Endometrial microvascular endothelial cells (primary cell): ENCODE results near the gene ACO2. TPM values are rescaled to one million over a fixed set of nuclear protein-coding genes. Genes with fewer than 3 reads are reported as not detected.

ENCODE experiments used
- in situ Hi-C: cut with HindIII; loops from 2 replicates; pipeline ENCODE4 v1.10.0; 2017; ENCODE audit warnings: low sequenced_read_pairs, low pct_unique_long_range_greater_than_20kb; ENCODE audit errors: inconsistent ontology term
- total RNA-seq: library from RNA; depleted of rRNA; stranded (reverse); fragments of >200 nt; gene quantifications from one replicate; pipeline ENCODE4 v1.2.3, GENCODE V29; 2015; ENCODE audit errors: inconsistent ontology term

The ACO2 gene
- total RNA-seq, 1 donor from 2014 or later: 82.8 TPM

GRCh38 chr22:41575533-41575932 is 106.6 kb downstream of the ACO2 start:
- in situ Hi-C loops: no loop called here

- in situ Hi-C loops: no loop called here
Measured at GRCh38 chr22:41576877-41577276, 108.0 kb downstream of the ACO2 start.

- in situ Hi-C loops: no loop called here
Measured at GRCh38 chr22:41578114-41578513, 109.2 kb downstream of the ACO2 start.

Other genes starting within 250 kb of the ACO2 start
- 0.19 TPM for gene CHADL, start 228.2 kb upstream of the ACO2 start, total RNA-seq
- gene RANGAP1, start 182.9 kb upstream of the ACO2 start, total RNA-seq: 226 TPM
- gene ZC3H7B, start 167.6 kb upstream of the ACO2 start, total RNA-seq: 117 TPM
- 2.6 TPM for gene TEF, start 87.2 kb upstream of the ACO2 start, total RNA-seq
- 32.9 TPM for gene TOB2, start 22.3 kb upstream of the ACO2 start, total RNA-seq
- gene PHF5A, start 425 bp upstream of the ACO2 start, total RNA-seq: 85.0 TPM
- gene POLR3H, start 75.4 kb downstream of the ACO2 start, total RNA-seq: 15.7 TPM
- not detected for gene CSDC2, start 91.9 kb downstream of the ACO2 start, total RNA-seq
- 8.9 TPM for gene PMM1, start 120.7 kb downstream of the ACO2 start, total RNA-seq
- 52.3 TPM for gene DESI1, start 151.9 kb downstream of the ACO2 start, total RNA-seq
- gene XRCC6, start 152.2 kb downstream of the ACO2 start, total RNA-seq: 481 TPM
- 185 TPM for gene SNU13, start 219.8 kb downstream of the ACO2 start, total RNA-seq
- 0.28 TPM for gene MEI1, start 230.4 kb downstream of the ACO2 start, total RNA-seq